ENCODE results near the gene ALG3.
A peak's percentile ranks its signal among the peaks of the same experiment; 100 is the strongest.

ALG3 gene

DNA sequence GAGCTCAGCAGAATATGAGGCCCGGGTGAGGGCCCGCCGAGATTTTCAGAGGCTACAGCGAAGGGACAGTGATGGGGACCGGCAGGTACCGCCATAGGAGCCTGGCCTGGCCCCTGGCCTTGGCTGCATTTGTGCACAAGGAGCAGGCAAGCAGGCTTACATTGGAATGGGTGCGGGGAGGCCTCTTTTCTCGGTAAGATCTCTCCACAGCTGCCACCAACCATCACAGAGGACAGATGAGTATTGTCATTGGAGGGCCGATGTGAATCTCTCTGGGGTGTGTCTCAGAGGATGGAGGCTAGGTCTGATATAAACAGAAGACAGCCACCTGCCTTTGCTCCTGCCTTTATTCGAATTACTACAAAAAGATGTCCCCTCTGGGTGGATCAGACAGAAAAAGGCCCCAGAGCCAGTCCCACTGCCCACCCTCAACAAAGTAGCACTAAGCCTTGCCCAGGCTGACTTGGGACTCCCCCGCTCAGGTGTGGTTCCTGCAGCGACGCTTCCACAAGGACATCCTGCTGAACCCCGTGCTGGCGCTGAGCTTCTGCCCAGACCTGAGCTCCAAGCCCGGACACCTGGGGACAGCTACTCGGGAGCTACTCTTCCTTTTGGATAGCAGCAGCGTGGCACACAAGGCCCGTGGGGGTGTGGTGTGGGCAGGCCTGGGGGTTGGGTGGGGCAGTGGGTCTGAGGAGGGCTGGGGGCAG is 13.9 kb downstream of the ALG3 start:
- DNase-seq = no peak

GRCh38 chr3:184234224-184234623 is 14.5 kb downstream of the ALG3 start:
- DNase-seq = no peak

- DNase-seq = no peak
Observed at GRCh38 chr3:184233127-184233843, 15.5 kb downstream of the ALG3 start.

- peak; percentile 4 for DNase-seq
Observed at GRCh38 chr3:184231671-184232070, 17.1 kb downstream of the ALG3 start.

GRCh38 chr3:184230603-184231528 is 17.9 kb downstream of the ALG3 start:
- DNase-seq = peak; percentile 57

- DNase-seq = peak; percentile 22
Observed at GRCh38 chr3:184230081-184230602, 18.6 kb downstream of the ALG3 start.

- DNase-seq = peak; percentile 64
Observed at GRCh38 chr3:184229394-184230080, 19.2 kb downstream of the ALG3 start, which contains the start of gene VWA5B2. TSS of gene VWA5B2 (plus strand) at chr3:184229585. CDS start at chr3:184230529, 944 bp downstream.

- DNase-seq = no peak
Observed at GRCh38 chr3:184228376-184229137, 20.2 kb downstream of the ALG3 start.

DNA sequence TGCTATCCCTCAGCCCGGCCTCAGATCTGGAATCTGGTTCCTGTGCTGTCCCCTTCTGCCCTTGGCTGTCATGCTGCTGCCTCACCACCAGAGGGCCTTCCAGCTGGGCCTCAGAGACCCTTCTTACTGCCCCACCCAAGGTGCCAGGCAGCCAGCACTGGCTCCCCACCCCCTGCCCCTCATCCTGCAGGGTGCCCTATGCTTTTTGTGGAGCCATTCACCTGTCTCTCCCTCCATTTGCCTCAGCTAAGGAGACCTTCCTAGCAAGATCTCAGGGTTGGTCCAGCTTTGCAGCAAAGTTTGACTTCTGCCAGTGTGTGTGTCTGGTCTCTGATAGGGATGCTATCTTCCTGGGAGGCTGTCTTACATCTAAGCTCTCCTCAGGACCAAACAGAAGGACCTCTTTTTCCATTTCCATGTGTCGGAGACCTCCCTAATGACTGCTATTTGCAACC is 21.3 kb downstream of the ALG3 start:
- peak; percentile 9 for DNase-seq

- no peak for DNase-seq
Observed at GRCh38 chr3:184223946-184224345, 24.8 kb downstream of the ALG3 start.

DNA sequence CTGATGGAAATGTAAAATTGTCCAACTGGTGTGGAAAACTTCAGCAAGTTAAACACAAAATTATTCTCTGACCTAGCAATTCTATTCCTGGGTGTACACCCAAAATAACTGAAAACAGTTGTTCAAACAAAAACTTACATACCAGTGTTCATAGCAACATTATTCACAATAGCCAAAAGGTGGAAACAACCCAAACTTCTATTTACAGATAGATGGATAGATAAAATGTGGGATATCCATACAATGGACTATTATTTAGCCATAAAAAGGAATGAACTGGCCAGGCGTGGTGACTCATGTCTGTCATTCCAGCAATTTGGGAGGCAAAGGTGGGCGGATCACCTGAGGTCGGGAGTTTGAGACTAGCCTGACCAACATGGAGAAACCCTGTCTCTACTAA is 26.2 kb downstream of the ALG3 start:
- no peak for DNase-seq

DNA sequence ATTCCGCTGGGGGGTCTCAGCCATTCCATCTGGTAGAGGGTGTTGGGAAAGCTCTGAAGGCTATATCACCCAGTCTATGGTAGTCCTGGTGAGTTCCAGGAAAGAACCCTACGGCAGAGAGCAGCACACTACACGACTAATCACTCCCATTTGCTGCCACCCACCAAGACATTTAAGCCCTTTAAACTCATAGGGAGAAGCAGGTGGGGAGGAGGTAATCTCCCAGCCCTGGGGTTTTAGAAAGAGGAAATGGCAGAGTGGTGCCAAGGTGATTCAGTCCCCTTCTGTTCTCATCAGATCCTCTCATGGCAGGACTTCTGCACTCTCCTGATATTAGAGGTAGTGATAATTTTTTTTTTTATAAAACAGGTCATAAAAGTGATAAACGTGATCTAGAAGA is 29.9 kb downstream of the ALG3 start:
- DNase-seq = no peak

GRCh38 chr3:184211718-184212117 is 37.0 kb downstream of the ALG3 start:
- no peak for DNase-seq

DNA sequence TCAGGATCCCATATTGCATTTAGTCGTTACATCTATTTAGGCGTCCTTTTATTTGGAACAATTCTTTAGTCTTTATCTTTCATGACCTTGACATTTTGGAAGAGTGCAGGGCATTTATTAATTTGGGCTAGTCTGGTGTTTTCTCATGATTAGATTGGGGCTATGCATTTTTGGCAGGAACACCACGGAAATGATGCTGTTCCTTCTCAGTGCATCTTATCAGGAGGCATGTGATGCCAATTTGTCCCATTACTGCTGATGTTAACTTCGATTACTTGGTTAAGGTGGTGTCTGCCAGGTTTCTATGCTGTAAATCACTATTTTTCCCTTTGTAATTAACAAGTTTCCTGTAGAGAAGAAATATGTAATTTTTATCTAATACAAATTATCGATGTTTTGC is 37.5 kb downstream of the ALG3 start:
- DNase-seq = no peak

- DNase-seq = no peak
Observed at GRCh38 chr3:184209146-184209923, 39.4 kb downstream of the ALG3 start.

- DNase-seq = no peak
Observed at GRCh38 chr3:184203526-184203925, 45.2 kb downstream of the ALG3 start.

DNA sequence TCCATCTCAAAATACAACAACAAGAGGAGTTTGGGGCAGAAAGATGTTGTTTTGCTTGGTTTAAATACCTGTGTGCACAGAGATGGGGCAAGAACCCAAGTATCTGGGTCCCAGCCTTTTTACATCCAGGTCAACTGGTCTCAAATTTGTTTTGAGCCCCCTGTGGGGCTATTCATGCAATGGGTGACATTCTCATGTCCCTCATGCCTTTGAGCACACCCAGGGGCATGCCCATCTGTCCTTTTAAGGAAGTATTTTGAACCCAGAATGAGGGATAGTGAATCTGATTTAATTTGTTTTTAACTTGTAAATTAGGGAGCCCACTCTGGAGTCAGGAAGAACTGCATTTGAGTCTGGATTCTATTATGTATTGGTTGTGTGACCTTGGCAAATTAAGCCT is 47.9 kb downstream of the ALG3 start:
- DNase-seq = no peak

- DNase-seq = no peak
Observed at GRCh38 chr3:184198509-184198908, 50.3 kb downstream of the ALG3 start.

DNA sequence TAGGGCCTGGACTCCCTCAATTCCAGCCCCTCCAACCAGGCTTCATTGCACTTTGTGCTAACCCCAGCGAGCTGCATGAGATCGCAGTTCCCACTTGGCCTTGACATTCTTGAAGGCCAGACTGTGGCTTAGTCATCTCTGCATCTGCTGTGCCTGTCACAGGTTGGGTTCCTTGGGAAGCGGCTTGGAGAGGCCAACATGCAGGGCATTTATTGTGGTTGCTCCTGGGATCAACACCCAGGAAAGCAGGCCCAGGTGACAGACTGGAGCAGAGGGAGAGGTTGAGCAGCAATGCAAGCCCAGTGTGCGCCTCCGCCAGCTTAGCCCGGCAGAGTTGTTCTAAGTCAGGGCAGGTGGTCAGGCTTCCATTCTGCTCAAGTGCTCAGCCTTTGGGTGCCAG is 52.2 kb downstream of the ALG3 start:
- no peak for DNase-seq

- DNase-seq = no peak
Observed at GRCh38 chr3:184193991-184194539, 54.7 kb downstream of the ALG3 start.
